ENCODE measurements around the gene SARS1.

Gene SARS1

DNA sequence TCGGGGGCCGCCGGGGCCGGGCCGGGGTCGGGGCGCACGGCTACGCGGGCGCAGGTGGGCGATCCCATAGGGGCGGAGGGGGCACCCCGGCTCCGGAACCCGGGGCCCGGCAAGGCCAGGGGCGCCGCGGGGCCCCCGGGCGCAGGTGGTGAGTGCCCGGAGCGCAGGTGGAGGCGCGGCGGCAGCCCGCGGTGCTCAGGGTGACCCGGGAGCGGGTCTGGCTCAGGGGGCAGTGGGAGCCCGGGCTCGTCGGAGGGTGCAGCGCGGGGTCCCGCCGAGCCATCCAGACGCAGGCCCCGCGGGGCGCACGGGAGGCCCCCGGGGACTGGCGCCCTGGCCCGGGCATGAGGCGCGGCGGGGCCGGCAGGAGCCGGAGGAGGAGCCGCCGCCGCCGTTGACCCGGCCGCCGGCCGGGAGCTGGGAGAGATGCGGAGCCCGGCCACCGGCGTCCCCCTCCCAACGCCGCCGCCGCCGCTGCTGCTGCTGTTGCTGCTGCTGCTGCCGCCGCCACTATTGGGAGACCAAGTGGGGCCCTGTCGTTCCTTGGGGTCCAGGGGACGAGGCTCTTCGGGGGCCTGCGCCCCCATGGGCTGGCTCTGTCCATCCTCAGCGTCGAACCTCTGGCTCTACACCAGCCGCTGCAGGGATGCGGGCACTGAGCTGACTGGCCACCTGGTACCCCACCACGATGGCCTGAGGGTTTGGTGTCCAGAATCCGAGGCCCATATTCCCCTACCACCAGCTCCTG lies 36.1 kb downstream of the SARS1 start:
- no peak for DNase-seq (ENCODE audit: low spot score)

DNA sequence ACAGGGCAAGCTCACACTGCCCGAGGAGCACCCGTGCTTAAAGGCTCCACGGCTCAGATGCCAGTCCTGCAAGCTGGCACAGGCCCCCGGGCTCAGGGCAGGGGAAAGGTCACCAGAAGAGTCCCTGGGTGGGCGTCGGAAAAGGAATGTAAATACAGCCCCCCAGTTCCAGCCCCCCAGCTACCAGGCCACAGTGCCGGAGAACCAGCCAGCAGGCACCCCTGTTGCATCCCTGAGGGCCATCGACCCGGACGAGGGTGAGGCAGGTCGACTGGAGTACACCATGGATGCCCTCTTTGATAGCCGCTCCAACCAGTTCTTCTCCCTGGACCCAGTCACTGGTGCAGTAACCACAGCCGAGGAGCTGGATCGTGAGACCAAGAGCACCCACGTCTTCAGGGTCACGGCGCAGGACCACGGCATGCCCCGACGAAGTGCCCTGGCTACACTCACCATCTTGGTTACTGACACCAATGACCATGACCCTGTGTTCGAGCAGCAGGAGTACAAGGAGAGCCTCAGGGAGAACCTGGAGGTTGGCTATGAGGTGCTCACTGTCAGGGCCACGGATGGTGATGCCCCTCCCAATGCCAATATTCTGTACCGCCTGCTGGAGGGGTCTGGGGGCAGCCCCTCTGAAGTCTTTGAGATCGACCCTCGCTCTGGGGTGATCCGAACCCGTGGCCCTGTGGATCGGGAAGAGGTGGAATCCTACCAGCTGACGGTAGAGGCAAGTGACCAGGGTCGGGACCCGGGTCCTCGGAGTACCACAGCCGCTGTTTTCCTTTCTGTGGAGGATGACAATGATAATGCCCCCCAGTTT lies 36.9 kb downstream of the SARS1 start:
- no peak for DNase-seq (ENCODE audit: low spot score)

DNA sequence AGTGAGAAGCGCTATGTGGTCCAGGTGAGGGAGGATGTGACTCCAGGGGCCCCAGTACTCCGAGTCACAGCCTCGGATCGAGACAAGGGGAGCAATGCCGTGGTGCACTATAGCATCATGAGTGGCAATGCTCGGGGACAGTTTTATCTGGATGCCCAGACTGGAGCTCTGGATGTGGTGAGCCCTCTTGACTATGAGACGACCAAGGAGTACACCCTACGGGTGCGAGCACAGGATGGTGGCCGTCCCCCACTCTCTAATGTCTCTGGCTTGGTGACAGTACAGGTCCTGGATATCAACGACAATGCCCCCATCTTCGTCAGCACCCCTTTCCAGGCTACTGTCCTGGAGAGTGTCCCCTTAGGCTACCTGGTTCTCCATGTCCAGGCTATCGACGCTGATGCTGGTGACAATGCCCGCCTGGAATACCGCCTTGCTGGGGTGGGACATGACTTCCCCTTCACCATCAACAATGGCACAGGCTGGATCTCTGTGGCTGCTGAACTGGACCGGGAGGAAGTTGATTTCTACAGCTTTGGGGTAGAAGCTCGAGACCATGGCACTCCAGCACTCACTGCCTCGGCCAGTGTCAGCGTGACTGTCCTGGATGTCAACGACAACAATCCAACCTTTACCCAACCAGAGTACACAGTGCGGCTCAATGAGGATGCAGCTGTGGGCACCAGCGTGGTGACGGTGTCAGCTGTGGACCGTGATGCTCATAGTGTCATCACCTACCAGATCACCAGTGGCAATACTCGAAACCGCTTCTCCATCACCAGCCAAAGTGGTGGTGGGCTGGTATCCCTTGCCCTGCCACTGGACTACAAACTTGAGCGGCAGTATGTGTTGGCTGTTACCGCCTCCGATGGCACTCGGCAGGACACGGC lies 37.8 kb downstream of the SARS1 start:
- no peak for DNase-seq (ENCODE audit: low spot score)

DNA sequence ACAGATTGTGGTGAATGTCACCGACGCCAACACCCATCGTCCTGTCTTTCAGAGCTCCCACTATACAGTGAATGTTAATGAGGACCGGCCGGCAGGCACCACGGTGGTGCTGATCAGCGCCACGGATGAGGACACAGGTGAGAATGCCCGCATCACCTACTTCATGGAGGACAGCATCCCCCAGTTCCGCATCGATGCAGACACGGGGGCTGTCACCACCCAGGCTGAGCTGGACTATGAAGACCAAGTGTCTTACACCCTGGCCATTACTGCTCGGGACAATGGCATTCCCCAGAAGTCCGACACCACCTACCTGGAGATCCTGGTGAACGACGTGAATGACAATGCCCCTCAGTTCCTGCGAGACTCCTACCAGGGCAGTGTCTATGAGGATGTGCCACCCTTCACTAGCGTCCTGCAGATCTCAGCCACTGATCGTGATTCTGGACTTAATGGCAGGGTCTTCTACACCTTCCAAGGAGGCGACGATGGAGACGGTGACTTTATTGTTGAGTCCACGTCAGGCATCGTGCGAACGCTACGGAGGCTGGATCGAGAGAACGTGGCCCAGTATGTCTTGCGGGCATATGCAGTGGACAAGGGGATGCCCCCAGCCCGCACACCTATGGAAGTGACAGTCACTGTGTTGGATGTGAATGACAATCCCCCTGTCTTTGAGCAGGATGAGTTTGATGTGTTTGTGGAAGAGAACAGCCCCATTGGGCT lies 38.6 kb downstream of the SARS1 start:
- no peak for DNase-seq (ENCODE audit: low spot score)

DNA sequence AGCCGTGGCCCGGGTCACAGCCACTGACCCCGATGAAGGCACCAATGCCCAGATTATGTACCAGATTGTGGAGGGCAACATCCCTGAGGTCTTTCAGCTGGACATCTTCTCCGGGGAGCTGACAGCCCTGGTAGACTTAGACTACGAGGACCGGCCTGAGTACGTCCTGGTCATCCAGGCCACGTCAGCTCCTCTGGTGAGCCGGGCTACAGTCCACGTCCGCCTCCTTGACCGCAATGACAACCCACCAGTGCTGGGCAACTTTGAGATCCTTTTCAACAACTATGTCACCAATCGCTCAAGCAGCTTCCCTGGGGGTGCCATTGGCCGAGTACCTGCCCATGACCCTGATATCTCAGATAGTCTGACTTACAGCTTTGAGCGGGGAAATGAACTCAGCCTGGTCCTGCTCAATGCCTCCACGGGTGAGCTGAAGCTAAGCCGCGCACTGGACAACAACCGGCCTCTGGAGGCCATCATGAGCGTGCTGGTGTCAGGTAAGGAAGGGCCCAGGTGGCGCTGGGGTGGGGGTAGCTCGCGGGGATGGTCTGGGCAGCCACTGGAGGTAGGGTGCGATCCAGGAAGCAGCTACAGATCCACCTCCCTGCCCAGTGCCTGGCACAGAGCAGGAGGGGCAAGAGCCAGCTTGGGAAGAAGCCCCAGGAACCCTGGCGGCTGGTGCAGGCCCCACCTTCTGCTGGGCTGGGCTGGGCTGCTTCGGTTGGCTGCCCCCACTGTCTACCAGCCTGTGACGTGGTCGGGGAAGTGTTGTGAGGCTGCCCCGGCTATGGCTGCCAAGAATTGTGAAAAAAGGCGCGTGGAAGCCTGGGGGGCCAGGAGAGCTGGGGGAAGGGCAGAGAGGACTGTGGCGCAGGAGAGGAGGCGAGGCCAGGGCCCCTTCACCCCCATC lies 39.4 kb downstream of the SARS1 start:
- no peak for DNase-seq (ENCODE audit: low spot score)

DNA sequence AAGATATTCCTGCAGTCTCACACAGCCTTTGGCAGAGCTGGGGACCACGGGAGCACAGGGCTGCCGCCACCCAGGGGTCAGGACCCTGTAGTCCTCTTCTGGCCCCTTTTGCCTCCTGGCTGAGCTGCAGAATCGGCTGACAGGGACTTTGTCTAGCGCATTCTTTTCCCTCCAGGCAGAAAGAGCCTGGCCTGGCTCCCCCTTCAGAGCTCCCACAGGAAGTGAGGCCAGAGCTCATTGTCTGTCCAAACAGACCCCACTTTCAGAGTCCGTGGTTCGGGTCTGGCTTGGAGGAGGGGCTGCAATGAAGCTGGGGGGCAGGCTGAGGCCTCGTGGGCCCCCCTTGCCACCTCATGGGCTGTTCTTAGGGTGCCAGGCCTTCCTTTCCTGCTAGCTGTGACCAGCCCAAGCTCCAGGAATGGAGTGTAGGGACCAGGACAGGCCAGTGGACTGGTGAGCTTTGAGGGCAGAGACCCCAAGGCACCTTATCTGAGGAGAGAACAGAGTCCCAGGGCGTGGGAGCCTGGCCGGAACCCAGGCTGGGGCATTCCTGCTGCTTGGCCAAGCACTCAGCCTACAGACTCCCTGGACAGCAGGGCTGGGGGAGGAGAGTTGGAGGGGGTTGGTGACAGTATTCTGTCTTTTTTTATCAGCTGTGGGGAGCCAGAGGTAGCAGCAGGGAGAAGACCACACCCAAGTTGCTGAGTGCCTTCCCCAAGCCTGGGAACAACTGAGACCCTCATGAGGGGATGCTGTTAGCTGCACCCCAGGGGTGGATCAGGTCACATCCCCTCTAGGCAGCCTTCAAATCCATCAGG lies 40.3 kb downstream of the SARS1 start:
- no peak for DNase-seq (ENCODE audit: low spot score)

DNA sequence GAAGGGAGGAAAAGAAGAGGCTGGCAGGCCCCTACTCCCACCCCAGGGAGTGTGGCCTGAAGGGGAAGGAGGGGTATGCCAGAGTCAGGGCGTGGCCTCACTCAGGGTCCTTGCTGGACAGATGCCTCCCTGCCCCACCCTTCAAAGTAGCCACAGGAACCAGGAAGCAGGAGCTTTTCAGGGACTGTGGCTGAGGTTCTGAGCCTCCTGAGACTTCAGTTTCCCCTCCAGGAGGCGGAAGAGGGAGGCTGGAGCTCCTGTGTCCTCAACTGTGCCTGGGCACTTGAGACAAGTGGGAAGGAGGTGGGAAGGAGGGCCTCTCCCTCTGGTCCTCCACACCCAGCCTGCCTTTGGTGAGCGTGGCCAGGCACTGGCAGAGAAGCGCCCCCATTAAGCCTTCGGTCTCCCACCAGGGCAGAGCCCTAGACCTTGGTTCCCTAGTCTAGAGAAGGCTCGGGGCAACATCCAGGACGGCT lies 40.9 kb downstream of the SARS1 start:
- DNase-seq (ENCODE audit: low spot score) = no peak

DNA sequence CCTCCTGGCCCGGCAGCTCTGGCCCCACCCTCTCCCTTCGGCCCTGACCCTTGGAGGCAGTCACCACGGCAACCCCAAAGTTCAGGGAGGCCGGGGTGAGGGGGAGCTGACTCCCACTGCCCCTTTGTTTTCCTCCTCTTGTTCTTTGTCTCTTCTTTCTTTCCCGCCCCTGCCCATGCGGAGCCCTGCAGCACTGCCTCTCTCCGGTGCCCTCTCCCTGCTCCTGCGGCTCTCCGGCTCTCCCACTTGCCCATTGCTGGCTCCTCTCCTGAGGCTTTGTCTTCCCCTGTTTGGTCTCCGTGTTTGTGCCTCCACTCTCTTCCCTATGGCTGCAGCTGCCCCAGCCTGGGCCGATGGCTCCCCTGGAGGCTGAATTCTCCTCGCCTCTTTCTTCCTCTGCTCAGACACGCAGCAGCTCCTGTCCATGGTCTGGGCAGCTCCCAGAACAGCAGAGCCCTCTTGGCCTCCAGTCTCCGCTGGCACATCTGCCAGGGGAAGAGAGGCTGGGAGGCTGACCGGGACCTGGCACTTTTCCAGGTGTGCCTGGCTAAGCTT lies 41.5 kb downstream of the SARS1 start:
- DNase-seq (ENCODE audit: low spot score) = no peak

DNA sequence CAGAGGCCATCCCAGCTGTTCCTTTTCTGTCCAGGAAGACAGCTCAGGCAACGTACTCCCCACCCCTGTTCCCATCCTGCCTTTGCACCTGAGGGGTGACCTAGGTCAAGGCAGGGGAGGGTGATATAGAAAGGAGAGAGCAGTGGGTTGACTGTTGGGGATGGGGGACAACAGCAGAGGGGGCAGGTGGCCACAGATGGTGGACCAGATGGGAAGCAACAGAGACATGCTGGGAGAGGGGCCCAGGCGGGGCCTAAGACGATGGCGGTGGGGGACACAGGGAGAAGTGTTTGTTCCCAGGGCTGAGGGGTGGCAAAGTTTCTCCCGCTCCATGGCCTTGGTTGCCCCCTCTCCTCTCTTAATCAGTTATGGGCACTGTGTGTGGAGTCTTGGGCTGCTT lies 42.0 kb downstream of the SARS1 start:
- no peak for DNase-seq (ENCODE audit: low spot score)

DNA sequence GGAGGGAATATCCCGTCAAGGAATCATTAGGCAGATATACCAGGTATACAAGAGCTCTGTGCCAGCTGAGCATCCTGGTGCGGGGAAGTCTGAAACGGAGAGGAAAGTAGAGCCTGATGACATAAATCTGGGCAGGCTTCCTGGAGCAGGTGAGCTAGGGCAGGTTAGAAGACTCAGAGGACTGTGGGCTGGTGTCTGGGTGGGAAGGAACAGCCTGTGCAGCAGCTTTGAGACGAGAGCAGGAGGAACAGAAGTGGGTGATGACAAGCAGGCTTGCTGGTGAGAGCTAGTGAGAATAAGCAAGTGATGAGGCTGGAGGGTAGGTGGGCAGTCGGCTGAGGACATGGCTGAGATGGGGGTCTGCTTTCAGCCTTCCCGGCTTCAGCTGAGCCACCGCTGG lies 42.4 kb downstream of the SARS1 start:
- no peak for DNase-seq (ENCODE audit: low spot score)

DNA sequence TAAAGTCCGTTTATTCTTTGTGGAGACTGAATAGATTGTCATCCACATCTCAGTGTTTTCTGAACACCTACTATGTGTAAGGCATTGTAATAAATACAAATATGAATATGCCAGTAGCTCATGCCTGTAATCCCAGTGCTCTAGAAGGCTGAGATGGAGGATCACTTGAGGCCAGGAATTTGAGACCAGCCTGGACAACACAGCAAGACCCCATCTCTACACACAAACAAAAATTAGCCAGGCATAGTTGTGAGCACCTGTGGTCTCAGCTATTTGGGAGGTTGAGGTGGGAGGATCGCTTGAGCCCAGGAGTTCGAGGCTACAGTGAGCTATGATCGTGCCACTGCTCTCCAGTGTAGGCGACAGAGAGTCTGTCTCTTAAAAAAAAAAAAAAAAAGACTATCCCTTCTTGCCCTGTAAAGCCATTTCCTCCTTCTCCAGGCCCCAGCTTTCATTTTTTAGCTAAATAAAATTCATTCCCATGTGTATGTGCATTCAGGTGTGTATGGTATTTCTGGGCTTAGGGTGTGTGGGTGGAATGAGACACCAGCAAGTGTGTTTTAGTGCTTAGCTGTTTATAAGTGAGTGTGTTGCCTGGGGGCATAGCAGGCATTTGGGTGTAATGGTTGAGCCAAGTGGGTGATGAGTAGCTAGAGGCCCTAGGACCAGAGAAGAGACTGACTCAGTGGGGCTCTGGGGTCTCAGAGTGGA lies 43.4 kb downstream of the SARS1 start:
- no peak for DNase-seq (ENCODE audit: low spot score)

DNA sequence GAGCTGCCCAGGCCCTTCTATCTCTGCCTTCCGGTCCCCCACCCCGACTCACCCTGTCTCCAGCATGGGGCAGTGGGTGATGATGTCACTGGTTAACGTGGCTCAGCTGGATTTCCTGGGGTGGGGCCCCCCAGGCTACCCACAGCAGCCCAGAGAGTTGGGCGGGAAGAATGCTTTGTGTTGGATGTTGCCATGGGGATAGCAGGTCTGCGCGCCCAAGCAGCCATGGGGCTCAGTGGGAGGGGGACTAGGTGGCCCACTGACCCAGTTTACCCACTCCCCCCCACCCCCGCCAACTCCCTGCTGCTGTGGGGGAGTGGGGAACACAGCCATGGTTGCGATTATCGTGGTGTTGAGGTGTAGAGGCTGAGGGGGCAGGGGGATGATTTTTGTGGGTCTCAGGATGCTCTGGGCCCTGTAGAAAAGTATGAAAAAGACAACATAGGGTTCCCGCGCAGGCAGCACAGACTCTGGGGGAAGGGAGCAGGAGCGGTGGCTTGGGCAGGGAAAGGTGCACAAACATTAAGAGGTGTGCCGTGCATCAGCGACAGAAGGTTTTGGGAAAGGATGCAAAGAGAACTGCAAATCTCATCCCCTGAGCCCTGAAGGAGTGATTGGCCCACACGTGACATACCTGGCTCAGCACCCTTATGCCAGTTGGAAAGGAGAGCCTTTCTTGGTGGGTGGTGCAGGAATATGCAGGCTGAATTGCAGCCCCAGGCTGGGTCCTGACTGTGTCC lies 44.1 kb downstream of the SARS1 start:
- no peak for DNase-seq (ENCODE audit: low spot score)

DNA sequence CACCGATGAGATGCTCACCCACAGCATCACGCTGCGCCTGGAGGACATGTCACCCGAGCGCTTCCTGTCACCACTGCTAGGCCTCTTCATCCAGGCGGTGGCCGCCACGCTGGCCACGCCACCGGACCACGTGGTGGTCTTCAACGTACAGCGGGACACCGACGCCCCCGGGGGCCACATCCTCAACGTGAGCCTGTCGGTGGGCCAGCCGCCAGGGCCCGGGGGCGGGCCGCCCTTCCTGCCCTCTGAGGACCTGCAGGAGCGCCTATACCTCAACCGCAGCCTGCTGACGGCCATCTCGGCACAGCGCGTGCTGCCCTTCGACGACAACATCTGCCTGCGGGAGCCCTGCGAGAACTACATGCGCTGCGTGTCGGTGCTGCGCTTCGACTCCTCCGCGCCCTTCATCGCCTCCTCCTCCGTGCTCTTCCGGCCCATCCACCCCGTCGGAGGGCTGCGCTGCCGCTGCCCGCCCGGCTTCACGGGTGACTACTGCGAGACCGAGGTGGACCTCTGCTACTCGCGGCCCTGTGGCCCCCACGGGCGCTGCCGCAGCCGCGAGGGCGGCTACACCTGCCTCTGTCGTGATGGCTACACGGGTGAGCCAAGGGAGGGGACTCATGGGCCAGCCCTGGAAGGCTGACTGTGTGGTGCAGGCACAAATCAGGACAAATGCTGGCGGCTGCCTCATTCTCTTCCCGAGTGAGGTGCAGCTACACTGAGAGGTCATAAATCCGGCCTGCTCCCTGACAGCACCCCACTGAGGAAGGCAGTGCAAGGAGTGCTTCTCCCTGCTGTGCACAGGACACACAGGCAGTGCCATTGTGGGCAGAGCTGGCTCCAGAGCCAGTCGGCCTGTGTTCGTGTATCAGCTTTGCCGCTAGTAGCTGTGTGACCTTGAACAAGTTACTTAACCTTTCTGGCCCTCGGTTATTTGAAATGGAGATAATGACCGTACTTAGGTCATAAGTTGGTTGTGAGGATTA lies 45.1 kb downstream of the SARS1 start:
- DNase-seq (ENCODE audit: low spot score) = no peak

DNA sequence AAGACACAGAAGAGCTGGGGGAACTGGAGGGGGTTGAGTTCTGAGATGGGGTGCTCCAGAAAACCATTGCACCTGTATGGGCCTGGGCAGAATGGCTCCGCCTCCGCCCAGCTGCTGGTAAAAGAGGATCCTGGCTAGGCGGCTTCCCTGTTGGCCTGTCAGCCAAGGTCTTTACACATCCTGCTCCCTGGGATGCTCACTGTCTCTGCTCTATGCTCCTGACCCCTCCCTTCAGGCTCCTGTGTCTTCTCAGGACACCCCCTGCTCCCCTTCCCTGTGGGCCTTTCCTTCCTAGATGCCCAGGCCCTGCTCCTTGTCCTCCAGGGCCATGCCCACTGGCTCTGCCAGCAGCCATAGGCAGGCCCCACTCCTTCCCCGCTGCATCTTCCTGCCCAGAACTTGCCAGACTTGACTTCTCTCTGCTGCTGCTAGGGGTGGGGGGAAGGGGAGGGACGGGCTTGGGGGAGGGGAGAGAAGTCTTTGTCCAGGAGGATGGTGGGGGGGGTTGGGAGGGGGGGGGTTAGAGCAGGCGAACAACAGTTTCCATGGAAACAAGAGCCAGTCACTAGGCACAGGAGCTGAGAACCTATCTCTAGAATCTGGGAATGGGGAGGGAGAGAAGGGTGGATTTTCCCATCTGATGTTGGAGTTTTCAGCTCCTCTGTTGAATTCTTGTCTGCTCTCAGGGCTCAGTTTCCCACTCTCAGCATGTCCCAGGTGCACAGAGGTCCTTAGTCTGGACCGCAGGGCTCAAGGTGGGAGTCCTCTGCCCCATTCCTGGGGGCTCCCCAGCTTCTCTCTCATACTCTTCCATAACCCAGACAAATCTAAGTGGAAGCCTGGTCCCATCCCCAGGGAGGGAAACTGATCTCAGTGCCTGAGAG lies 46.2 kb downstream of the SARS1 start:
- peak; percentile 76 for DNase-seq (ENCODE audit: low spot score)

DNA sequence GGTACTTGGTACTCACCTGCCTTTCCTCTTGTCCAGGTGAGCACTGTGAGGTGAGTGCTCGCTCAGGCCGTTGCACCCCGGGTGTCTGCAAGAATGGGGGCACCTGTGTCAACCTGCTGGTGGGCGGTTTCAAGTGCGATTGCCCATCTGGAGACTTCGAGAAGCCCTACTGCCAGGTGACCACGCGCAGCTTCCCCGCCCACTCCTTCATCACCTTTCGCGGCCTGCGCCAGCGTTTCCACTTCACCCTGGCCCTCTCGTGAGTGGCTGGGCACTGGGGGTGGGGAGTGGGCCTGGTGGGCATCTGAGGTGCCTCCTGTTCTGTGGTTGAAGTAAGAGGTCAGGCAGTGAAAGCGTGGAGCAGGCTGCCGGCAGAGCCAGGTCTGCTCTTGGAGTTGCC lies 47.3 kb downstream of the SARS1 start:
- no peak for DNase-seq (ENCODE audit: low spot score)

Data from SK-N-DZ (cell line).